Activated T-cell treated with anti-CD3 and anti-CD28 coated beads, Interleukin-2, amount 50 U/mL, for 24 hours (primary cell): Measurements from ENCODE around the gene MCCC2.

Experiments used
- DNase-seq: peaks from one replicate; pipeline ENCODE4 v3.0.0-alpha.2; 2020
- H3K27ac Mint-ChIP-seq: 2 replicates; pipeline ENCODE4 v1.8.0; 2020; ENCODE audit warnings: mild to moderate bottlenecking, mixed read lengths
- H3K27me3 Mint-ChIP-seq: 2 replicates; pipeline ENCODE4 v1.8.0; 2020; ENCODE audit warnings: mixed read lengths
- H3K36me3 Mint-ChIP-seq: 2 replicates; pipeline ENCODE4 v1.8.0; 2020; ENCODE audit warnings: low read depth, mixed read lengths
- H3K4me1 Mint-ChIP-seq: 2 replicates; pipeline ENCODE4 v1.8.0; 2020; ENCODE audit warnings: low read depth, mixed read lengths
- H3K4me3 Mint-ChIP-seq: 2 replicates; pipeline ENCODE4 v1.8.0; 2020; ENCODE audit warnings: mild to moderate bottlenecking, moderate library complexity, mixed read lengths
- H3K9me3 Mint-ChIP-seq: 2 replicates; pipeline ENCODE4 v1.8.0; 2020; ENCODE audit warnings: mixed read lengths

MCCC2 gene

DNA sequence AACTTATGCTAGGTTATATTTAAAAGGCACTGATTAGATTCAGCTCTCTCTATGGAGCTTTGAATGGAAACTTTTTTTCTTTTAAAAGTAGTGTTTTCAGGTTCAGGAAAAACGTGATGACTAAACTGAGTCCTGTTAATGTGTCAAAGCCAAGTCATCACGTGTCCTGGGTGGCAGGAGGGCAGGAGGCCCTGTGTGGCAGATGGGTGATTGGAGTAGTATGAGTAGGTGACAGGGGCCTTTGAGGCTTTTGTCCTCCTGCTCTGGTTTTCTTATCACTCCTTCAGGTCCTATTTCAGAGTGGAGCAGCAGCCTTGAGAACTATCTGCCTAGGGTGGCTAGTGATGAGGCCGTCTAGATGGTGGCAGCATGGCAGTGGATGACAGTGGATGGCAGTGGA, 114.3 kb downstream of the MCCC2 start:
- peaks cover 5% of the 10 kb centered on the region for H3K9me3 Mint-ChIP-seq
- H3K36me3 Mint-ChIP-seq = no peaks in the 10 kb centered on the region
- no peak overlapping the region for H3K4me3 Mint-ChIP-seq
- H3K27ac Mint-ChIP-seq = no peak overlapping the region
- DNase-seq = no peak
- H3K4me1 Mint-ChIP-seq = peaks cover 8% of the 10 kb centered on the region
- H3K27me3 Mint-ChIP-seq = peaks cover 11% of the 10 kb centered on the region

DNA sequence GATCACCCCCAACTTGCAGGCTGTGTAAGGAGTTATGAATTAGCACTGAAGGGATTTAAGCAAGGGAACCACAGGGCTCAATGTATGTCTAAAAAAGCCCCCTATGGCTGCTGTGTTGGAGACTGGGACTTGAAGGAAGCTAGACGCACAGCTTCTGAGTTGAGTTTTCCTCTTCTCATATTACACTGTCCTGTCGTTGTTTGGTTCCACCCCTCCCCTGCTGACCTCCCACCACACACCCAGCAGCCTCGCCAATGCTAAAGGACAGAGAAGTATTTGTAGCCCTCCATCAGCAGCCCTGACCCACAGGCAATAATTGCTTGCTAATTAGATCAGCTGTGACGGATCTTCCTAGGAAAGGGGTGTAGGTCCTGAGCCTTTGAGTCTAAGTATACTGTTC, 116.8 kb downstream of the MCCC2 start:
- Mint-ChIP-seq H3K4me1 (no peaks in the 10 kb centered on the region), H3K9me3 (no peaks in the 10 kb centered on the region), H3K27me3 (peaks cover 23% of the 10 kb centered on the region), H3K4me3 (no peak overlapping the region), H3K36me3 (no peaks in the 10 kb centered on the region), H3K27ac (no peak overlapping the region)
- DNase-seq = no peak

DNA sequence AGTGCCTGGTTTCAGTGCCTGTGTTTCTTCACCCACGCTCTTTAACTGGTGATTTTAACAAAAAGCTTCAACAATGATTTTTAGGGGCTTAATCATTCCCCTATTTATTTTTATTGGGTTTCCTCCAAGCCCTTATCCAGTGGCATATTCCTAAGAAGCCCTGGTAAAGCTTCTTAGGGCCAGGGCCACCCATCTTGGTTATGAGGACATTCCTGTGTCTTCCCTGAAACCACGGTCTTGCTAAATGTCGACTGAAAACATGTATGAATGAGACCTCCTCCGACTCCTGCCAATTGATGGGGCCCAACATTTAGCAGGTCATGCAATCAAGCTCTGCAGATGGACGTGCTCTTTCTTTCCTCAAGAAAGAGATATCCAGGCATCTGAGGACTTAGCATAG, 118.3 kb downstream of the MCCC2 start:
- Mint-ChIP-seq H3K4me1 (no peaks in the 10 kb centered on the region), H3K36me3 (no peaks in the 10 kb centered on the region), H3K27ac (no peak overlapping the region), H3K27me3 (peaks cover 29% of the 10 kb centered on the region), H3K9me3 (no peaks in the 10 kb centered on the region), H3K4me3 (no peak overlapping the region)
- no peak for DNase-seq

DNA sequence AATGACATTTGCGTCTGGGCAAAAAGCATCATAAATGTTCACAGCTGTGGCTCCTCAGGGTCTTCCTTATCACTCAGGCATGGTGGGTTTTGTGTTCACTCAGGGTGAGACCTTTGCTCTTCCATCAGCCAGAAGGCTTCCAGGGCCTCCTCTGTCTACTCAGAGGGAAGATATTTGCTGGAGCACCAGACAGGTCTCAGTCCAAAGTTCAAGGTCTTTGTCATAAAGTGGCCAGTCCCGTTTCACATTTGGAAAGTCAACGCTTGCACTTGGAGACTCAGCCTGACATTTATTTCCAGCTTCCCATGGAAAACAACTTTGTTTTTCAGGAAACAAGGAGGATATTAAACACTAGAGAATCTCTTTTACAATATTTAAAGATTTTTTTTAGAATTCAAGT, 119.8 kb downstream of the MCCC2 start:
- DNase-seq = no peak
- no peak overlapping the region for H3K27ac Mint-ChIP-seq
- no peak overlapping the region for H3K4me3 Mint-ChIP-seq
- no peaks in the 10 kb centered on the region for H3K4me1 Mint-ChIP-seq
- peaks cover 29% of the 10 kb centered on the region for H3K27me3 Mint-ChIP-seq
- no peaks in the 10 kb centered on the region for H3K9me3 Mint-ChIP-seq
- no peaks in the 10 kb centered on the region for H3K36me3 Mint-ChIP-seq
